ENCODE results near the gene PRRT2.

PRRT2 gene

GRCh38 chr16:29863669-29863984, 51.6 kb downstream of the PRRT2 start:
- TF ChIP-seq POLR2A (IDR thresholded peaks at IDR 0.05; ENCODE audit: low read depth, low read length): no peak
- no peak for FAIRE-seq
- no peak for DNase-seq (ENCODE audit: insufficient read length, low spot score)

GRCh38 chr16:29864205-29864604, 52.2 kb downstream of the PRRT2 start:
- no peak for FAIRE-seq
- DNase-seq (ENCODE audit: insufficient read length, low spot score): no peak
- no peak for TF ChIP-seq POLR2A (IDR thresholded peaks at IDR 0.05; ENCODE audit: low read depth, low read length)
